Frontal cortex (tissue), 4 donors: Measurements from ENCODE around the gene ST6GALNAC5. TPM values are rescaled to one million over a fixed set of nuclear protein-coding genes. Genes with fewer than 3 reads are reported as not detected.

Source experiments
- DNase-seq, 2 donors: peaks; one replicate each; pipeline ENCODE4 v3.0.0; 2012; ENCODE audit warnings: low spot score in 2 of 2
- FAIRE-seq: peaks from 2 replicates; lab custom pipeline; 2012; peaks lifted over from hg19 to GRCh38; lab: Jason Lieb, UNC
- total RNA-seq: library from RNA; depleted of rRNA; stranded (reverse); fragments of >200 nt; gene quantifications from one replicate; pipeline ENCODE4 v1.2.3, GENCODE V29; 2014
- donor health status: control.
- donor health status: control.
- donor health status: control.

The ST6GALNAC5 gene
- total RNA-seq, 1 donor from 2014 or later, result 60.7 TPM

- FAIRE-seq (no peak), DNase-seq (no peak)
These were observed 125.8 kb downstream of the ST6GALNAC5 start for GRCh38 chr1:76993036-76993435.

GRCh38 chr1:76998582-76999223, 131.4 kb downstream of the ST6GALNAC5 start:
- FAIRE-seq (no peak), DNase-seq (no peak)

GRCh38 chr1:77007675-77008074, 140.4 kb downstream of the ST6GALNAC5 start:
- FAIRE-seq (no peak), DNase-seq (no peak)

GRCh38 chr1:77010937-77011336, 143.7 kb downstream of the ST6GALNAC5 start:
- DNase-seq (no peak), FAIRE-seq (no peak)

- DNase-seq (no peak), FAIRE-seq (no peak)
These were observed 144.8 kb downstream of the ST6GALNAC5 start for GRCh38 chr1:77012066-77012465.

- FAIRE-seq (no peak), DNase-seq (no peak)
These were observed 147.0 kb downstream of the ST6GALNAC5 start for GRCh38 chr1:77014073-77014788.

- FAIRE-seq (no peak), DNase-seq (no peak)
These were observed 148.6 kb downstream of the ST6GALNAC5 start for GRCh38 chr1:77015748-77016341.

- no peak for FAIRE-seq
These were observed 149.2 kb downstream of the ST6GALNAC5 start for GRCh38 chr1:77016386-77016985.

GRCh38 chr1:77018311-77018710, 151.0 kb downstream of the ST6GALNAC5 start:
- FAIRE-seq, result no peak
- DNase-seq, result no peak

More at GRCh38 chr1:77016386-77016985, 149.2 kb downstream of the ST6GALNAC5 start:
- no peak for DNase-seq

GRCh38 chr1:77018761-77019160, 151.5 kb downstream of the ST6GALNAC5 start:
- FAIRE-seq (no peak), DNase-seq (no peak)

GRCh38 chr1:77021732-77022131, 154.5 kb downstream of the ST6GALNAC5 start:
- FAIRE-seq (no peak), DNase-seq (no peak)

GRCh38 chr1:77024500-77024899, 157.2 kb downstream of the ST6GALNAC5 start:
- FAIRE-seq (no peak), DNase-seq (no peak)

GRCh38 chr1:77025599-77025998, 158.3 kb downstream of the ST6GALNAC5 start:
- FAIRE-seq, result no peak
- no peak for DNase-seq

GRCh38 chr1:77026135-77026534, 158.9 kb downstream of the ST6GALNAC5 start:
- DNase-seq (no peak), FAIRE-seq (no peak)

GRCh38 chr1:77026640-77027039, 159.4 kb downstream of the ST6GALNAC5 start:
- FAIRE-seq (no peak), DNase-seq (no peak)

- DNase-seq (no peak), FAIRE-seq (no peak)
These were observed 160.6 kb downstream of the ST6GALNAC5 start for GRCh38 chr1:77027847-77028246.

- DNase-seq, result no peak
- FAIRE-seq, result no peak
These were observed 163.3 kb downstream of the ST6GALNAC5 start for GRCh38 chr1:77030401-77031105.

GRCh38 chr1:77031106-77031662, 163.9 kb downstream of the ST6GALNAC5 start:
- no peak for FAIRE-seq
- no peak for DNase-seq

GRCh38 chr1:77036560-77036959, 169.3 kb downstream of the ST6GALNAC5 start:
- DNase-seq (no peak), FAIRE-seq (no peak)

- DNase-seq (no peak), FAIRE-seq (no peak)
These were observed 169.8 kb downstream of the ST6GALNAC5 start for GRCh38 chr1:77037038-77037437.
